Activated T-cell treated with anti-CD3 and anti-CD28 coated beads for 4 hours (primary cell): ENCODE measurements around the gene TMEM19.
"Not testable (repeated sequence)": the region's sequence is repeated elsewhere in the genome, so short reads cannot be mapped to it uniquely, and the experiment has no call there.

Experiments
- DNase-seq: peaks from one replicate; pipeline ENCODE4 v3.0.0-alpha.2; 2020

Gene TMEM19

DNA sequence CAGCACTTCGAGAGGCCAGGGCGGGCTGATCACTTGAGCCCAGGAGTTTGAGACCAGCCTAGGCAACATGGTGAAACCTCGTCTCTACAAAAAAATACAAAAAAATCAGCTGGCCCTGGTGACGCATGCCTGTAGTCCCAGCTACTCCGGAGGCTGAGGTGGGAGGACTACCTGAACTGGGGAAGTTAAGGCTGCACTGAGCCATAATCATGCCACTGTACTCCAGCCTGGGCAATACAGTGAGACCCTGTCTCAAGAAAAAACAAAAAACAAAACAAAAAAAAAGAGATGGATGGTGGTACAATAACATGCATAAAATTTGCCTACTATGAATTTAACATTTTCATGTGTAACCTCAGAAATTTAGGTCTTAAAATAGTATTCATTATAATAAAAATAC is 19.6 kb upstream of the TMEM19 start:
- no peak for DNase-seq

DNA sequence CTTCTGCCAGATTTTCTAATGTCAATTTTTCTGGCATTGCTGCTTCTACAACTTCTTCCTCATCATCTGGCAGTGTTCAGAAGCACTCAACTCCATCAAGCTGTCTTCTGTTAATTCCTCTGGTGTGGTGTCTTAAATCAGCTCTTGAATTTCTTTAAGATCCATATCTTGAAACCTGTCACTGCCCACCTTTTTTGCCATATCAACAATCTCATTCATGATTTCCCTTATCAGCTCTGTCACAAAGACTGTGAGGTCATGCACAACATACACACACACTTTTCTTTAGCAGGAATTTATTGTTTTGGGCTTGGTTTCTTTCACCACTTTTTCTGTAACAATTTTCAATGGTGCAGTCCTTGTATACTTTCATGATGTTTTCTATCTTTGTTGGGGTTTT is 14.6 kb upstream of the TMEM19 start:
- DNase-seq: no peak

- DNase-seq: no peak
These were observed 14.1 kb upstream of the TMEM19 start for GRCh38 chr12:71671816-71672215.

DNA sequence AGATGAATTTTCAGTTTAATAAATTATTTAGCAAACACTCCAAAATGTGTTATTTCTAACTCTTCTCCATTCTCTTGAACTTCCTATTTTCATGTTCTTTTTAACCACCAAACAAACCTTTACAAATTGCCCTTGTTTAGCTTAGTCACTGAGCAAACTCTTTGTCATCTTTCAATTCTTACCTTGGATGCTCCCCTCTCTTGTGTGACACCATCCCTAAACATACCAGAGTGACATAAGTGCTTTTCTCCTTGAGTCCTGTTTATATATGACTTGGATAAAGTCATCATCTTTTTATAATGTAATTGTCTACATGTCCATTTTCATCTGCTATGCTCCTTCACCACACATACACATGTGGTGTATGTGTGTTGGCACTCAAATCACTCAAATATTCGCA is 3.4 kb upstream of the TMEM19 start:
- no peak for DNase-seq

GRCh38 chr12:71683633-71684032 is 2.2 kb upstream of the TMEM19 start:
- no peak for DNase-seq

- DNase-seq: no peak
These were observed 1.8 kb upstream of the TMEM19 start for GRCh38 chr12:71684081-71684480.

DNA sequence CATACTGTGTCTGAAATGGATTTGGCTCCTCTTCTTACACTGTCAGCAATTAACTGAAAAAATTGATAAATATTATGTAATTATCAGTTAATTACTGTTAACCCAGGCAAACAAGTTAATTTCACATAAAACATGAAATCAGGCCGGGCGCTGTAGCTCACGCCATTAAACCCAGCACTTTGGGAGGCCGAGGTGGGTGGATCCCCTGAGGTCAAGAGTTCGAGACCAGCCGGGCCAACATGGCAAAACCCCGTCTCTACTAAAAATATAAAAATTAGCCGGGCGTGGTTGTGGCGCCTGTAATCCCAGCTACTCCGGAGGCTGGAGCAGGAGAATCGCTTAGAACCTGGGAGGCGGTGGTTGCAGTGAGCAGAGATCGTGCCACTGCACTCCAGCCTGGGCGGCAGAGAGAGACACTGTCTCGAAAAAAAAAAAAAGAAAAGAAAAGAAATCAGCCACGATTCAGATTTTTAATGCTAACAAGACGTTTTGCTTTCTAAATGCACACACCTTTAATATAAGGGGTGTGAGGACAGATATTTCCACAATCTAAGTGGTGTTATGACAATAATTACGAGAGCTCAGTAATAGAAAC is 473 bp upstream of the TMEM19 start:
- DNase-seq: no peak

DNA sequence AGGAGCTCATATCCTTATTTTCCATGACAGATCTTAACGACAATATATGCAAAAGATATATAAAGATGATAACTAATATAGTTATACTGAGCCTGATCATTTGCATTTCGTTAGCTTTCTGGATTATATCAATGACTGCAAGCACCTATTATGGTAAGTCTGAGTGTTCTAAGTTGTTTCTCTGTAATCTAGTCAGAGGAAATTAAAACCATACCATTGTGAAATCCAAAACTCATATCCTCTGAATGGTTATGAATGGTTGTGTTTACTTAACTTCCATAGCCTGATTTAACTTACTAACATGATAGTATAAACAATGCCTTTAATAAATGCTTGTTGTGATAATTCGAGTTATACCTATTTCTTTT is 760 bp downstream of the TMEM19 start:
- no peak for DNase-seq

GRCh38 chr12:71687172-71687571 is 1.3 kb downstream of the TMEM19 start:
- DNase-seq: not testable (repeated sequence)

DNA sequence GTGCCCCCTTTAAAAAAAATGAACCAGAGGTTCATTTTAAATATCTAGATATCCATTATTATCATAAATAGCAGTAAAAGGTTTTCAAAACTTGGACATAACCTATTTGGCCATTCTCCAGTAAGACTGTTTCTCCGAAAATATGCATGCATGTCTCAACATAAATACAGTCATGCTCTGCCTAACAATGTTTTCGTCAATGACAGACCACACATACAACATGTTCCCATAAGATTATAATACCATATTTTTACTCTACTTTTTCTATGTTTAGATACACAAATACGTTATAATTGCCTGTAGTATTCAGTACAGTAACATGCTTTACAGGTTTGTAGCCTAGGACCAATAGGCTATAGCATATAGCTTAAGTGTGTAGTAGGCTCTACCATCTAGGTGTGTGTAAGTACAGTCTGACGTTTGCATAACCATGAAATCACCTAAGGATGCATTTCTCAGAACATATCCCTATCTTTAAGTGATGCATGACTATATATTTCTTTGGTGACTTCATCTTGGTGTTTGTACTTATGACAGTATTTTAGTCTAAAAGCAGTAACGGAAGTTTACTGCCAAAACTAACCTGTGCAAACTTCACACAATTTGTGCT is 3.2 kb downstream of the TMEM19 start:
- no peak for DNase-seq

GRCh38 chr12:71691504-71692129 is 5.7 kb downstream of the TMEM19 start:
- no peak for DNase-seq

GRCh38 chr12:71693126-71693525 is 7.2 kb downstream of the TMEM19 start:
- DNase-seq: no peak

GRCh38 chr12:71693651-71694050 is 7.8 kb downstream of the TMEM19 start:
- DNase-seq: not testable (repeated sequence)

- no peak for DNase-seq
These were observed 8.4 kb downstream of the TMEM19 start for GRCh38 chr12:71694099-71694820.

- no peak for DNase-seq
These were observed 9.9 kb downstream of the TMEM19 start for GRCh38 chr12:71695782-71696181.

DNA sequence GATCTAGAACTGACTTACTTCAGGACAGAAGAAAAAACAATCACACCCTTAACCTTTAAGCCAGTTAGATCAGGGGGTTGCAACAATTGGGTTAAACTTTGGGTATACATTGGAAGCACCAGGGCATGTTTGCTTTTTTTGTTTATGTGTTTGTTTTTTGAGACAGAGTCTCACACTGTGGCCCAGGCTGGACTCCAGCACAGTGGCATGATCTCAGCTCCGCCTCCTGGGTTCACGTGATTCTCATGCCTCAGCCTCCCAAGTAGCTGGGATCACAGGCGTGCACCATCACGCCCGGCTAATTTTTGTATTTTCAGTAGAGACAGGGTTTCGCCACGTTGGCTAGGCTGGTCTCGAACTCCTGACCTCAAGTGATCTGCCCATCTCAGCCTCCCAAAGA is 16.3 kb downstream of the TMEM19 start:
- DNase-seq: not testable (repeated sequence)

DNA sequence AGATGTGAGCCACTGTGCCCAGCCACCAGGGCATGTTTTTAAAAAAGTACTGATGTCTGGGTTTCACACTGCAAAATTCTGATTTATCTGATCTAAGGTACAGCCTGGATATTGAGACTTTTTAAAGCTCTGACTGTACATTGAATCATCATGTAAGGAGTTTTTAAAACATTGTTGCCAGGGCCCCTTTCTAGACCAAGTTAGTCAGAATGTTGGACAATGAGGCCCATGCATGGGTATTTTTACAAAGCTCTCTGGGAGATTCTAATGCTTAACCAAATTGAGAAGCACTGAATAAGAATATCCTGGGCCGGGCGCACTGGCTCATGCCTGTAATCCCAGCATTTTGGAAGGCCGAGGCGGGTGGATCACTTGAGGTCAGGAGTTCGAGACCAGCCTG is 16.7 kb downstream of the TMEM19 start:
- DNase-seq: no peak

DNA sequence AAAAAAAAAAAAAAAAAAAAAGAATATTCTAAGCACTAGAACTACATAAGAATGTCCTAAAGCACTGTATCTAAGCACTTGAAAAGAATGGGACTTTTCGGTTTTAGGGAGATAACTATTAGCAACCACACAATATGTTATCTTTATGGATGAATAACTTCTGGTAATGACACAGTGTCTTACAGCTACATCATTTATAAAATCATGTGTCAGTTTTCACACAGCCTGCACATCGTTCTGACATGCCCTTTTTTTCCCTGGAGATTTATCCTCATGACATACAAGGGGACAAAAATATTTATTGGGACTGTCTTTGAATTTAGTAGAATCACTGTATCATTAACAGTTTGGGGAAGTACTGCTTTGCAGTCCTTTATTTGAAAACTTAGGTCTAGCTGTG is 17.3 kb downstream of the TMEM19 start:
- DNase-seq: no peak

DNA sequence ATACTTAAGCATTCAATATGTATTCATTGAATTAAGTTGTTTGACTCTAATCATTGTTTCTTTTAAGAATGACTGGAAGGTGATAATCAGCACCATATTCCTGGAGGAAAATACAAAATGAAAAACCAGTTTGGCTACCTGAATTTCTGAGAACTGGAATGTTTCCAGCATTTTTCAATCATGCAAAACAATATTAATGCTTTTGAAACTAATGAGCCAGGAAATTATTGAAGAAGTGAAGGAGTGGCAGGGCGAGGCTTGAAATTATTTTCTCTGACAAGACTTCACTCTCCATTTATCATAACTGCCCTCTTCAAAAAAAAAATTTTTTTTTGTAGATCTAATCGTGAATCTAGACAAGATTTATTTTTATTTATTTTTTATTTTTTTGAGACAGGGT is 19.0 kb downstream of the TMEM19 start:
- no peak for DNase-seq

DNA sequence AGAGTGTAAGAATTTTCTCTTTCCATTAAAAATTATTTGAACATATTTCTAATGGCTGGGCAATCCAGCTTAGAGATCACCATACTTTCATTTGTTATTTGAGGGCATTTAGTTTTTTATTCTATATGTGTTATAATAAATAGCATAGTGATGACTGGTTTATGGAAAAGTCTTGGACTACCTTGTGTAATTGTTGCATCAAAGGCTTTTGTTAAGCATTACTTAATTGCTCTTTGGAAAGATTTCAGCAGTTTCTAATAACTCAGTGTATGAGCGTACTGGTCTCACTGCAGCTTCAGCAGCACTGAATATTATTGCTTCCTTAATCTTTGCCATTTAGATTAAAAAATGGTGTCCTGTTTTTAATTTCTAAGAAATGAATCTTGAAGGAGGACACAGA is 22.8 kb downstream of the TMEM19 start:
- DNase-seq: no peak

DNA sequence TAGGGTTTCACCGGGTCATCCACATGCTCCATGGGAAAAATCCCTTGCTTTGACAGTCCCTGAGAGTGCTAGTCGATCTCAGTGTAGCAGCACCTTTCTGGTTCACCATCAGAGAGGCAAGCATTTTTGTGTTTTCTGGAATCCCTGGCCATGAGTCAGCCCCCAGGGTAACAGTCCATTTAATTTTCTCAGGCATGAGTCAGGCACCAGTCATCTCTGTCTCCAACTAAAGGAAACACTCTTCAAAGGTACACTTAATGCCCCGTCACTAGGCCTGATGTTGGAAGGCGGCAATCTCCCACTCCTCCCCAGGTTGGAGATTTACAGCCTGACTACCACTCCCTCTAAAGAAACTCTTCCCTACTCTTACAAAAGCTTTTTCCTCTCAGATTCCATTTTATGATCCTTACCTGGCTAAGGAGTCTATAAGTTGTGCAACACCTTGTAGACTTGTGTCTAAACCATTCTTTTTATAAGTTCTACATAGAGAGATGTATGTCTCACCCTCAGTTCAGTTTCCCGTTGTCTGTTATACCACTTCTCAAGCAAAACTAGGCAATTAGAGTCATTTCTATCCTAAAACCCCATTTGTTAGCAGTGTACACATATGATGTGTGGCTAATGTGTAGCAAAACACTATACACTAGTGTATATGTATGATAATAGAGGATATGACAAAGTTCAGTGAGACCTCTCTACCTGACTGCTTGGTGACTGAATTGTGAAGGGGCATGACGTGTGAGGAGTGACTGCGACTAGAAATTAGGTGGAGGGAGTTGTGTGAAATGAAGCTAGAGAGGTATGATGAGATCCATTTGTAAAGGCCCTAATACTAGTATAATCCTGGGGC is 24.6 kb downstream of the TMEM19 start:
- no peak for DNase-seq

GRCh38 chr12:71718611-71719010 is 32.7 kb downstream of the TMEM19 start:
- DNase-seq: no peak
